ENCODE results near the gene XRCC6.
A peak's percentile ranks its signal among the peaks of the same experiment; 100 is the strongest.
"Not testable (repeated sequence)": the region's sequence is repeated elsewhere in the genome, so short reads cannot be mapped to it uniquely, and the experiment has no call there.

XRCC6 gene

DNA sequence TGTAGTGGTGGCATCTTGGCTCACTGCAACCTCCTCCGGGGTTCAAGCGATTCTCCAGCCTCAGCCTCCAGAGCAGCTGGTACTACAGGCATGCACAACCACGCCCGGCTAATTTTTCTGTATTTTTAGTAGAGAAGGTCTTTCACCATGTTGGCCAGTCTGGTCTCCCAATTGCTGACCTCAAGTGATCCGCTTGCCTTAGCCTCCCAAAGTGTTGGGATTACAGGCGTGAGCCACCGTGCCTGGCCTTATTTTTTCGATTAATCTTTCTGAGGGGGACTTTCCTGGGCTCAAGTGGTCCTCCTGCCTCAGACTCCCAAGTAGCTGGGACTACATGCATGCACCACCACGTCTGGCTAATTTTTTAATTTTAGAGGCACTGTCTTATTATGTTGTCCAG lies 62.0 kb downstream of the XRCC6 start:
- H3K9ac ChIP-seq (ENCODE audit: low read length in 2 of 2), result no peak overlapping the region
- H3K4me3 ChIP-seq (ENCODE audit: low read length in 2 of 2), result peak overlapping the region in 1 of 2 donors; percentile 81
- no peaks in the 10 kb centered on the region for H3K9me3 ChIP-seq (ENCODE audit: control insufficient read depth in 2 of 2, low read length in 2 of 2)
- H3K36me3 ChIP-seq (ENCODE audit: control insufficient read depth in 2 of 2, insufficient read depth in 2 of 2, low read length in 2 of 2), result peaks cover 11 to 18% of the 10 kb centered on the region in 2 donors
- peaks cover 11% of the 10 kb centered on the region for H3K4me1 ChIP-seq (ENCODE audit: control insufficient read depth, insufficient read depth, low read length)
- no peaks in the 10 kb centered on the region for H3K27me3 ChIP-seq (ENCODE audit: control insufficient read depth in 1 of 2, insufficient read depth in 2 of 2, low read length in 2 of 2)
- H3K27ac ChIP-seq (ENCODE audit: low read length), result peak overlapping the region; percentile 84

DNA sequence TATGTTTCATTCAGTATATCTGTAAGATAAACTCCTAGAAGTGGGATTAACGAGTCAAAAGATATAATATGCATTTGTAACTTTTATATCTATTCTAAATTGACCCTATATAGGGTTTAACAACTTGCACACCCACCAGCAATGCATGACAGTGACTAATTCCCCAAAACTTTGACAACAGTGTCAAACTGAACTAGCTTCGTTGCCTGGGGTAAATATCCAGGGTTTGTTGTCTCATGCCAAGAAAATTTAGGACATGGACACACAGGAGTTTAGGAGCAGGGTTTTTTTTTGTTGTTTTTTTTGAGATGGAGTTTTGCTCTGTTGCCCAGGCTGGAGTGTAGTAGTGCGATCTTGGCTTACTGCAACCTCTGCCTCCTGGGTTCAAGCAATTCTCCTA lies 62.5 kb downstream of the XRCC6 start:
- H3K27ac ChIP-seq (ENCODE audit: low read length), result no peak overlapping the region
- H3K9ac ChIP-seq (ENCODE audit: low read length in 2 of 2), result no peak overlapping the region
- no peak overlapping the region for H3K4me3 ChIP-seq (ENCODE audit: low read length in 2 of 2)
- H3K9me3 ChIP-seq (ENCODE audit: control insufficient read depth in 2 of 2, low read length in 2 of 2), result no peaks in the 10 kb centered on the region
- peaks cover 5 to 12% of the 10 kb centered on the region in 2 donors for H3K36me3 ChIP-seq (ENCODE audit: control insufficient read depth in 2 of 2, insufficient read depth in 2 of 2, low read length in 2 of 2)
- H3K4me1 ChIP-seq (ENCODE audit: control insufficient read depth, insufficient read depth, low read length), result peaks cover 12% of the 10 kb centered on the region
- no peaks in the 10 kb centered on the region for H3K27me3 ChIP-seq (ENCODE audit: control insufficient read depth in 1 of 2, insufficient read depth in 2 of 2, low read length in 2 of 2)

DNA sequence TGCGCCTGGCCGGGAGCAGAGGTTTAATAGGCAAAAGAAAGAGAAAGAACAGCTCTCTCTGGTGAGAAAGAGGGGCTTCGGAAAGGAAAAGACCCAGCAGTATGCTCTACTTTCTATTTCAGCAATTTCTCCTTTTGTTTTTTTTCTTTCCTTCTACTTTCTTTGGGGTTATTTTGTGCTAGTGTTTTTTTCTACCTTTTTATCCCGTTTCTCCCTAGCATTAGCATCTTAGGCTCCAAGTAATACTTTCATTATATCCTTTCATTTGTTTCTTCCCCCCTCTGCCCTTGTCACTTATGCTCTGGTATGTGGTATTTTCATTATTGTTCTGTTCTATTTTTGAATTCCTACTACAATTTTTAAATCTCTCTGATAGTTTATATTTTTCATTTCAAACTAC lies 63.1 kb downstream of the XRCC6 start:
- H3K27me3 ChIP-seq (ENCODE audit: control insufficient read depth in 1 of 2, insufficient read depth in 2 of 2, low read length in 2 of 2), result no peaks in the 10 kb centered on the region
- H3K9ac ChIP-seq (ENCODE audit: low read length in 2 of 2), result no peak overlapping the region
- H3K4me3 ChIP-seq (ENCODE audit: low read length in 2 of 2), result no peak overlapping the region
- peaks cover 3 to 10% of the 10 kb centered on the region in 2 donors for H3K36me3 ChIP-seq (ENCODE audit: control insufficient read depth in 2 of 2, insufficient read depth in 2 of 2, low read length in 2 of 2)
- H3K27ac ChIP-seq (ENCODE audit: low read length), result no peak overlapping the region
- peaks cover 16% of the 10 kb centered on the region for H3K4me1 ChIP-seq (ENCODE audit: control insufficient read depth, insufficient read depth, low read length)
- H3K9me3 ChIP-seq (ENCODE audit: control insufficient read depth in 2 of 2, low read length in 2 of 2), result no peaks in the 10 kb centered on the region

DNA sequence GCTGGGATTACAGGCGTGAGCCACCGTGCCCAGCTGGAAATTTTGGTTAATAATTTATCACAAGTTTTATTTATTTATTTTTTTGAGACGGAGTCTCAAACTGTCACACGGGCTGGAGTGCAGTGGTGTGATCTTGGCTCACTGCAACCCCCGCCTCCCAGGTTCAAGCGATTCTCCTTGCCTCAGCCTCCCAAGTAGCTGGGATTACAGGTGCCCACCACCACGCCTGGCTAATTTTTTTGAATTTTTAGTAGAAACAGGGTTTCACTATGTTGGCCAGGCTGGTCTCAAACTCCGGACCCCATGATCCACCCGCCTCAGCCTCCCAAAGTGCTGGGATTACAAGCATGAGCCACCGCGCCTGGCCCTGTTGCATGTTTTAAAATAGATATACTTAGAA lies 65.8 kb downstream of the XRCC6 start:
- H3K4me3 ChIP-seq (ENCODE audit: low read length in 2 of 2); H3K27me3 ChIP-seq (ENCODE audit: control insufficient read depth in 1 of 2, insufficient read depth in 2 of 2, low read length in 2 of 2); H3K9me3 ChIP-seq (ENCODE audit: control insufficient read depth in 2 of 2, low read length in 2 of 2); H3K27ac ChIP-seq (ENCODE audit: low read length); H3K9ac ChIP-seq (ENCODE audit: low read length in 2 of 2); H3K36me3 ChIP-seq (ENCODE audit: control insufficient read depth in 2 of 2, insufficient read depth in 2 of 2, low read length in 2 of 2): not testable (repeated sequence)
- H3K4me1 ChIP-seq (ENCODE audit: control insufficient read depth, insufficient read depth, low read length), result peaks cover 16% of the 10 kb centered on the region

DNA sequence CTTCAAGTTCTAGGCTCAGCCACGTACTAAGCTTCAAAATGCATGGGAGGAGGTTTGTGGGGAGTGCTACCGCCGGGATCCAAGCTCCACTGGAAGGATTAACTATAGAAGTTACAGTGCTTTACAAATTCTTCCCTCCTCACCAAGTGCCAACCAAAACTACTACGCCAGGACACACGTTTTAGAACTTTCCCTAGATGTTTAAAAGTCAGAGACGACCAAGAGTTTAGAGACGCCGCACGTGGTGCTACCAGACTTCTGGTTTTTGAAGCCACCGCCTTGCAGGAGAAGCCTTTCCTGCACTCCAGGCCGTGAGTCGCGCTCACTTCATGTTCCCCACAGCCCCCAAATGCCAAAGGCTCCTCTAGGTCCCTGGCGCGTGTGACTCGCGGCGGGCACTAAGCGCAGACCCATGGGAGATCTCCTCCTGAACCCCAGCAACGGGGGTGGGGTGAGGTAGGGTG lies 66.8 kb downstream of the XRCC6 start:
- H3K36me3 ChIP-seq (ENCODE audit: control insufficient read depth in 2 of 2, insufficient read depth in 2 of 2, low read length in 2 of 2), result no peaks in the 10 kb centered on the region
- H3K4me3 ChIP-seq (ENCODE audit: low read length in 2 of 2), result peak overlapping the region; percentile 93 to 95
- H3K27ac ChIP-seq (ENCODE audit: low read length), result peak overlapping the region; percentile 97
- H3K9ac ChIP-seq (ENCODE audit: low read length in 2 of 2), result peak overlapping the region; percentile 91 to 95
- H3K9me3 ChIP-seq (ENCODE audit: control insufficient read depth in 2 of 2, low read length in 2 of 2), result no peaks in the 10 kb centered on the region
- H3K27me3 ChIP-seq (ENCODE audit: control insufficient read depth in 1 of 2, insufficient read depth in 2 of 2, low read length in 2 of 2), result no peaks in the 10 kb centered on the region
- peaks cover 15% of the 10 kb centered on the region for H3K4me1 ChIP-seq (ENCODE audit: control insufficient read depth, insufficient read depth, low read length)

DNA sequence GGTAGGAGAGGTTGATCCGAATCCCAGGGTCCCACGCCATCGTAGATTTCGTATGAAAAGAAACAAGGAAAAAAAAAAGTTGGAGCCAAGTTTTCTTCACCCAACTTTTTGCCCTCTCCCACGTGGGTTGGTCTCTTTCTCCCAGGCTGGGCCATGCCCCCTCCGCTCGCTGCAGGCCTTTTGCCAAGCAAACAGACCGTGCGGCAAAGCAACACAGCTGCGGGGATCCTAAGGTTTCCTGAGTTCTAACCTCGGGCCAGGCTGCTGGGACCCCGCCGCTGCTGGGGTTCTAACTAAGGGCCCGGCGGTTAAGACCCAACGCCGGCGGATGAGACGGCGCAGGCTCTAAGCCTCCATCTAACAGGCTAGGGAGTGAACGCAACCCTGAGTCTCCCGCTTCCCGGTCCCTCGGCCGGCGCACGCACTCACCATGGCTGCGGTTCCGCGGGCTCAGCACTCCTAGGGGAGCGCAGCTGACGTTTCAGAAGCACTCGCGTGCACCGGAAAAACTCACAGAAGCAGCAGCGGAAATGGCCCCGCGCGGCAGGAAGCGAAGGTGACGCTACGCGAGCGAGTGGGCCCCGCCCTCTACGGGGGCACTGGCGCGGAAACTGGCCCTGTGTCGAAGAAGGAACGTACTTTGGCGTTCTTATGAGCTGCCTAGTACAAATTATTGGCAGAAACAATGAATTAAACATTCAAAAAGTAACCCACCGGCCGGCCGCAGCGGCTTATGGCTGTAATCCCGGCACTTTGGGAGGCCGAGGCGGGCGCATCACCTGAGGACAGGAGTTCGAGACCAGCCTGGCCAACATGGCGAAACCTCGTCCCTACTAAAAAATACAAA lies 67.5 kb downstream of the XRCC6 start, which contains the start of gene SNU13:
Gene SNU13, minus strand, starts transcription at position 503 of the 847 bp plus-strand sequence. Its CDS starts 71 bp downstream, at position 432.
- H3K4me1 ChIP-seq (ENCODE audit: control insufficient read depth, insufficient read depth, low read length), result peaks cover 13% of the 10 kb centered on the region
- peak within 1 kb of the TSS; percentile 93 to 95 for H3K4me3 ChIP-seq (ENCODE audit: low read length in 2 of 2)
- H3K9me3 ChIP-seq (ENCODE audit: control insufficient read depth in 2 of 2, low read length in 2 of 2), result no peaks in the 10 kb centered on the region
- H3K36me3 ChIP-seq (ENCODE audit: control insufficient read depth in 2 of 2, insufficient read depth in 2 of 2, low read length in 2 of 2), result peaks cover under 1 to 3% of the 10 kb centered on the region in 2 donors
- H3K27me3 ChIP-seq (ENCODE audit: control insufficient read depth in 1 of 2, insufficient read depth in 2 of 2, low read length in 2 of 2), result no peaks in the 10 kb centered on the region
- H3K27ac ChIP-seq (ENCODE audit: low read length), result peak within 1 kb of the TSS; percentile 97
- peak within 1 kb of the TSS; percentile 91 to 95 for H3K9ac ChIP-seq (ENCODE audit: low read length in 2 of 2)

DNA sequence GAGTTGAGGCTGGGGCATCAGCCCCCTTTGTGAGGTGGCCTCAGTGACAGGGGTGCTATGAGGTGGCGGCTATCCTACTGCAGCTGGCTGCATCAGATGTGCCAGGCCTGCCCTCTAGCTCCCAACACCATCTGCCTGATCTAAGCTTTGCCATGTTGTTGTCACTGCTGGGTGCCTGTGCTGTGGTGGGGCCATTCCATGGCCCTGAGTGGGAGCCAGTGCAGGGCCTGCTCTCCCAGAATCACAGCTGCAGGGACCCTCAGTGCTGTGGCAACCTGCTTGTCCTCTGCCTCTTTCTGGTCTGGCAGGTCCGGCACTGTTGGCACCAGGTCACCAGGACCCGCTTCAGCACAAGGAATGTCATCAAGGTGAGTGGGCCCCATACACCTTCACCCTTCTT lies 69.4 kb downstream of the XRCC6 start:
- no peaks in the 10 kb centered on the region for H3K27me3 ChIP-seq (ENCODE audit: control insufficient read depth in 1 of 2, insufficient read depth in 2 of 2, low read length in 2 of 2)
- no peak overlapping the region for H3K4me3 ChIP-seq (ENCODE audit: low read length in 2 of 2)
- H3K9me3 ChIP-seq (ENCODE audit: control insufficient read depth in 2 of 2, low read length in 2 of 2), result no peaks in the 10 kb centered on the region
- no peak overlapping the region for H3K27ac ChIP-seq (ENCODE audit: low read length)
- H3K4me1 ChIP-seq (ENCODE audit: control insufficient read depth, insufficient read depth, low read length), result peaks cover 13% of the 10 kb centered on the region
- H3K9ac ChIP-seq (ENCODE audit: low read length in 2 of 2), result peak overlapping the region in 1 of 2 donors; percentile 21
- peaks cover 5 to 11% of the 10 kb centered on the region in 2 donors for H3K36me3 ChIP-seq (ENCODE audit: control insufficient read depth in 2 of 2, insufficient read depth in 2 of 2, low read length in 2 of 2)

DNA sequence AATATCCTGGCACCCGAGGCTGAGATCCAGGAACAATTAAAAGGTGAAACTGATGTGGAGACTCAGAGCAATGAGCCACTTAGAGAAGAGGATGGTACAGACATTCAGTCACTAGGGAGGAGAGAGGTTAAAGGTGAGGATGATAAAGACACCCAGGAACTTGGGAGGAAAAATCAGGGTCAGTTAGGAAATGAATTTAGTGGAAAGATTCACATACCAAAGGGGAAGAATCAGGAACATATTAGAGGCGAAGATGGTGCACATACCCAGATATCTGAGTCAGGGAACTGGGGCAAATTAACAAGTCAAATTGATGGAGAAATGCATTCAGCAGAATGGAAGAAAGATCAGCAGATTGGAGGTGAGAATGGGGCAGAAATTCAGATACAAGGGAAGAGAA lies 74.1 kb downstream of the XRCC6 start:
- no peaks in the 10 kb centered on the region for H3K9me3 ChIP-seq (ENCODE audit: control insufficient read depth in 2 of 2, low read length in 2 of 2)
- H3K27me3 ChIP-seq (ENCODE audit: control insufficient read depth in 1 of 2, insufficient read depth in 2 of 2, low read length in 2 of 2), result no peaks in the 10 kb centered on the region
- H3K4me1 ChIP-seq (ENCODE audit: control insufficient read depth, insufficient read depth, low read length), result peaks cover 15% of the 10 kb centered on the region
- peaks cover 5 to 11% of the 10 kb centered on the region in 2 donors for H3K36me3 ChIP-seq (ENCODE audit: control insufficient read depth in 2 of 2, insufficient read depth in 2 of 2, low read length in 2 of 2)
- H3K9ac ChIP-seq (ENCODE audit: low read length in 2 of 2), result no peak overlapping the region
- no peak overlapping the region for H3K27ac ChIP-seq (ENCODE audit: low read length)
- H3K4me3 ChIP-seq (ENCODE audit: low read length in 2 of 2), result no peak overlapping the region

DNA sequence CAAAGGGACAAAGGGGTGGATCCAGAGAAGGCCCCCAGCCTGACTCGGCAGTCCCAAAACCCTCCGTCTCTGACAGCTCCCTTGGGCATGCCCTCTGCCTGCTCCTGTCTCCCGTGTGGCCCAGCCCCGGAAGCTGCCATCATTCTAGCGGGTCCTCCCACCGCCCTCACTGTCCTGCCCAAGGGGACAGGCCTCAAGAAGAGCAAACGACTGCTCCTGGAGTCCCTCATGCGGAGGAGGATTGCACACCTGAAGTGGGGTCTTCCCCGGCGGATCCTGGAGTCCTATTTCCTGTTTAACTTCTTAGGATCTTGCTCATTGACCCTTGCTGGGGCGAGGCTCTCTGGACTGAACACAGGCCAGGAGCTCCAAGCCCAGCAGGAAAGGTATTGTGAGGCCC lies 75.6 kb downstream of the XRCC6 start:
- Histone ChIP-seq H3K4me3 (ENCODE audit: low read length in 2 of 2) (no peak overlapping the region), H3K36me3 (ENCODE audit: control insufficient read depth in 2 of 2, insufficient read depth in 2 of 2, low read length in 2 of 2) (peaks cover 5 to 11% of the 10 kb centered on the region in 2 donors), H3K27ac (ENCODE audit: low read length) (peak overlapping the region; percentile 31)

DNA sequence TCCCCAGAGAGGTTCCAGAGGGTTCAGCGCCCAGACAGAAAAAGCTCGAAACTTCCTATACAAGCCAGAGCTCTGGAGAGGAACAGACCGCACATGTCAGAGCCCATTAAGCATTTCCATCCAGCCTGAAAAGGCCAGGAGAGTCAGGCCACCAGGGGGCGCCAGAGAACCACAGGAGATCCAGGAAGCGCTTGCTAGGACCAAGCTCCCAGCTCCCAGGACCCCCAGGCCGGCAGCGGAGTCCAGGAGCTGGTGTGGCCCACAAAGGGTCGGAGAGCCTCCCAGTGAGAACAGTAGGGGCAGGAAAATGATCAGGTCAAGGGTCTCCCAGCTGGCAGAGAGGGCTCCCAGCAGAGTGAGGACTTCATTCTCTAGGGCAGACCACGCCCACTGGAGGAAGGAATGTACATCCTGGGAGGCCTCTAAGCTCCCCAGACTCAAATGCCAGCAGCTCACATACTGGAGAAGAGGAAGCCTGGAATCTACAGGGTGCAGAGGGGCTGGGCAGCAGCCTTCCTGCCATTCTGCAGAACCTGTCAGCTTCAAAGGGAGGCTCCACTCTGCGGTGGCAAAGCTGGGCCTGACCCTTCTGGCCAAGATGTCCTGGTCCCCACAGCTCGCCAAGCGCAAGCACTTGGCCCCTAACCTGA lies 76.2 kb downstream of the XRCC6 start:
- Histone ChIP-seq H3K27ac (ENCODE audit: low read length) (peak overlapping the region; percentile 31), H3K4me3 (ENCODE audit: low read length in 2 of 2) (peak overlapping the region; percentile 53 to 64), H3K9me3 (ENCODE audit: control insufficient read depth in 2 of 2, low read length in 2 of 2) (no peaks in the 10 kb centered on the region), H3K27me3 (ENCODE audit: control insufficient read depth in 1 of 2, insufficient read depth in 2 of 2, low read length in 2 of 2) (no peaks in the 10 kb centered on the region), H3K9ac (ENCODE audit: low read length in 2 of 2) (peak overlapping the region; percentile 50 to 60), H3K36me3 (ENCODE audit: control insufficient read depth in 2 of 2, insufficient read depth in 2 of 2, low read length in 2 of 2) (peaks cover 5 to 11% of the 10 kb centered on the region in 2 donors), H3K4me1 (ENCODE audit: control insufficient read depth, insufficient read depth, low read length) (peaks cover 15% of the 10 kb centered on the region)

More for the DNA sequence above, 75.6 kb downstream of the XRCC6 start:
- H3K4me1 ChIP-seq (ENCODE audit: control insufficient read depth, insufficient read depth, low read length), result peaks cover 15% of the 10 kb centered on the region
- H3K9me3 ChIP-seq (ENCODE audit: control insufficient read depth in 2 of 2, low read length in 2 of 2), result no peaks in the 10 kb centered on the region
- peak overlapping the region; percentile 50 to 60 for H3K9ac ChIP-seq (ENCODE audit: low read length in 2 of 2)
- H3K27me3 ChIP-seq (ENCODE audit: control insufficient read depth in 1 of 2, insufficient read depth in 2 of 2, low read length in 2 of 2), result no peaks in the 10 kb centered on the region
